NCI-H2227 treated with DMSO at 0.1 percent for 48 hours (cell line): ENCODE results near the gene TSPAN18.

Source experiments
- DNase-seq: peaks from one replicate; lab custom pipeline; 2025; lab: John Stamatoyannopoulos, UW

TSPAN18 gene

DNA sequence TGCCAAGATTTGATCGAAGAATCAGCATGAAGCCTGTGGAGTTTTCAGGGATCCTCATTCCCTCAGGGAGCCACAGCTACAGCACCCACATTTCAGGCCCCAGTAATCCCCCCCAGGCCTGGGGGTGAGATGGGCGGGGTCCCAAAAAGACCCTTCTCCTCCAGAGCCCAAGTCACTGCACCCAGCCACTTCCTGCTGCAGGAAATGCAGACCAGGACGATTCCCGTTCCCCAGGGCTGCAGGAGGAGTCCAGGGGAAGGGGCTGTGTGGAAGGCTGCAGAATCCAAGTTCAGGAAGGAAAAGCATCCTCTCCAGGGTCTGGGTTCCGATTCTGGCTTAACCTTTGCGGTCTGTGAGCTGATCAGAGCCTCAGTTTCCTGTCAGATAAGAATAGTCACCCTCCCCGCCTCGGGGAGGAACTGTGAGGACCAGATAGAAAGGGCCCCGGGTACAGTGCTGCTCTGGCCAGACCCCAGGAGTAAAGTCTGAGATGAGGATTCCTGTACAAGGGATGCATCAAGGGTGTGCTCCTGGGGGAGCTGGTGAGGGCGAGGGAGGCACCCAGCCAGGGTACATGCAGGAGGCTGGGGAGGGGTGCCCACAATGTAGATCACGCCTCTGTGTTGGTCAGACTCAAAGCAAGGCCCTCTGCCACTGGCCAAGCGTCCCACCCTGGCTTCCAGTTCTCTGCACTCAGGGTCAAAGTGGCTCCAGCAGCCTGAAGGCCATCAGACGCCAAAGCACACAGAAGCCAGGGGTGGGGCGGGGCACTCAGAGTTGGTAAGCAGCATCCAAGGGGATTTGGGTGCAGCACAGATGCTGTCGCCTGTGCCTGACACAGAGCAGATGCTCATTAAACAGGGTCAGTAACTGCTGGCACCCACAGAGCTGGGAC lies 254.0 kb downstream of the TSPAN18 start:
- no peak for DNase-seq
